ENCODE measurements around the gene AP2A2.

Gene AP2A2

GRCh38 chr11:925496-926301 lies at the start of gene AP2A2:
Gene AP2A2 (plus strand): TSS chr11:925870. CDS start chr11:926022, 152 bp downstream.
- DNase-seq: peak; percentile 86 to 96

- DNase-seq: no peak
Observed at GRCh38 chr11:876545-876944, 49.1 kb upstream of the AP2A2 start.

- no peak for DNase-seq
Observed at GRCh38 chr11:877565-877964, 48.1 kb upstream of the AP2A2 start.

- DNase-seq: no peak
Observed at GRCh38 chr11:880447-880846, 45.2 kb upstream of the AP2A2 start.

- no peak for DNase-seq
Observed at GRCh38 chr11:882596-882995, 43.1 kb upstream of the AP2A2 start.

GRCh38 chr11:883527-883926 lies 42.1 kb upstream of the AP2A2 start:
- DNase-seq: no peak

GRCh38 chr11:884578-885070 lies 41.0 kb upstream of the AP2A2 start:
- no peak for DNase-seq

- no peak for DNase-seq
Observed at GRCh38 chr11:886568-886967, 39.1 kb upstream of the AP2A2 start.

- DNase-seq: no peak
Observed at GRCh38 chr11:887589-887988, 38.1 kb upstream of the AP2A2 start.

GRCh38 chr11:888310-889212 lies 37.1 kb upstream of the AP2A2 start:
- DNase-seq: no peak

- DNase-seq: no peak
Observed at GRCh38 chr11:889257-889656, 36.4 kb upstream of the AP2A2 start.

- no peak for DNase-seq
Observed at GRCh38 chr11:889687-890475, 35.8 kb upstream of the AP2A2 start.

GRCh38 chr11:890794-891540 lies 34.7 kb upstream of the AP2A2 start:
- DNase-seq: no peak

- DNase-seq: no peak
Observed at GRCh38 chr11:893008-893654, 32.5 kb upstream of the AP2A2 start.

- no peak for DNase-seq
Observed at GRCh38 chr11:894575-895201, 31.0 kb upstream of the AP2A2 start.

- no peak for DNase-seq
Observed at GRCh38 chr11:895331-896110, 30.1 kb upstream of the AP2A2 start.

- no peak for DNase-seq
Observed at GRCh38 chr11:897253-898142, 28.2 kb upstream of the AP2A2 start.

- peak in 1 of 2 experiments; percentile 19 for DNase-seq
Observed at GRCh38 chr11:898143-898511, 27.5 kb upstream of the AP2A2 start.

GRCh38 chr11:898540-899190 lies 27.0 kb upstream of the AP2A2 start:
- DNase-seq: no peak

Data from NCI-H1930 (cell line).